Measurements from ENCODE around the gene DMBT1. TPM values are rescaled to one million over a fixed set of nuclear protein-coding genes. Genes with fewer than 3 reads are reported as not detected.

The DMBT1 gene
- total and polyA plus RNA-seq, 2 of the 4 experiments (the other 2 are of a cell fraction) = under 0.01 TPM; not detected in 1

DNA sequence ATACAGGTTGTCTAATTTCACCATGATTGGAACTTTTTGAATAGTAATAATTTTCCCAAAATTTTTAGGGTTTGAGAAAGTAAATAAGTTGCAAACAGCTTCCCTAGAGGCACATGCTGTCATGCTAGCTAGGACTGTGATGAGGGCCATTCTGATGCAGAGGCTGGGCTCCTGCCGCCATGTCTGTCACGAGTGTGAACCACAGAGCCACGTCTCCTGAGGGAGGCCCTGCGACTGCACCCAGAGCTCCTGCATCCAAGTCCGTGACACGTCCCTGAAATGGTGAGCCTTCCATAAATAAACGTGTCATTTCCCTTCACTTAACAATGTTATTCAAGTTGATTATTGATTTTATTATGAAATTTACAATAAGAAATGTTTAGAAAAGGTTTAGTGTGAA is 99.1 kb downstream of the DMBT1 start:
- H2BK15ac ChIP-seq (ENCODE audit: low read depth, low read length) = no peak overlapping the region
- H2AK9ac ChIP-seq (replicated peaks; ENCODE audit: low read depth, low read length, poor library complexity) = no peak overlapping the region
- dilution Hi-C loops (cut with HindIII; ENCODE audit: low sequenced_read_pairs, unreplicated experiment) = no loop called here
- H4K8ac ChIP-seq (ENCODE audit: low read depth in 2 of 2, low read length in 2 of 2) = no peak overlapping the region
- ChIA-PET POLR2A (ENCODE audit: unreplicated experiment) (no interaction called here), CTCF (no interaction called here)
- no peak overlapping the region for H3K27ac ChIP-seq (ENCODE audit: insufficient read depth, low read length)
- H4K91ac ChIP-seq (ENCODE audit: insufficient read depth, low read depth, low read length) = no peak overlapping the region
- H3K4me1 ChIP-seq (ENCODE audit: control insufficient read depth, insufficient read depth, low read length) = no peaks in the 10 kb centered on the region
- no peak overlapping the region for H3K4me2 ChIP-seq (ENCODE audit: low read depth, low read length)
- no TSS peak for BruUV-seq (replicated peaks)
- H2BK5ac ChIP-seq (ENCODE audit: low read depth, low read length, poor library complexity, severe bottlenecking) = no peak overlapping the region
- no peaks in the 10 kb centered on the region for H3K9me3 ChIP-seq (ENCODE audit: control insufficient read depth, insufficient read depth, low read length)
- H3K18ac ChIP-seq (ENCODE audit: low read depth, low read length) = no peak overlapping the region
- H3K14ac ChIP-seq (replicated peaks; ENCODE audit: low read depth, low read length) = no peak overlapping the region
- no peaks in the 10 kb centered on the region for H4K20me1 ChIP-seq (ENCODE audit: insufficient read depth, low read length)
- in situ Hi-C loops (cut with MboI; ENCODE audit: low sequenced_read_pairs) = loop anchor here (25.0 kb wide), 1 partner anchor 903 kb away; no protein-coding TSS in a partner anchor
- H3K56ac ChIP-seq (ENCODE audit: extremely low read depth, insufficient read depth, low read length) = no peak overlapping the region
- no peak for DNase-seq
- no peaks in the 10 kb centered on the region for H3K79me1 ChIP-seq (ENCODE audit: low read depth in 1 of 2, low read length in 2 of 2)
- no peak overlapping the region for H3K4ac ChIP-seq (ENCODE audit: low read depth, low read length)
- intact Hi-C loops (cut with micrococcal nuclease) = no loop called here
- no peaks in the 10 kb centered on the region for H3K9me1 ChIP-seq (ENCODE audit: insufficient read depth, low read length)
- H3K23ac ChIP-seq (ENCODE audit: low read depth, low read length) = no peak overlapping the region
- TF ChIP-seq, protein P1, sequence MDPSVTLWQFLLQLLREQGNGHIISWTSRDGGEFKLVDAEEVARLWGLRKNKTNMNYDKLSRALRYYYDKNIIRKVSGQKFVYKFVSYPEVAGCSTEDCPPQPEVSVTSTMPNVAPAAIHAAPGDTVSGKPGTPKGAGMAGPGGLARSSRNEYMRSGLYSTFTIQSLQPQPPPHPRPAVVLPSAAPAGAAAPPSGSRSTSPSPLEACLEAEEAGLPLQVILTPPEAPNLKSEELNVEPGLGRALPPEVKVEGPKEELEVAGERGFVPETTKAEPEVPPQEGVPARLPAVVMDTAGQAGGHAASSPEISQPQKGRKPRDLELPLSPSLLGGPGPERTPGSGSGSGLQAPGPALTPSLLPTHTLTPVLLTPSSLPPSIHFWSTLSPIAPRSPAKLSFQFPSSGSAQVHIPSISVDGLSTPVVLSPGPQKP (IDR thresholded peaks at IDR 0.05; ENCODE audit: borderline replicate concordance, low read depth, low read length) = no peak
- TF ChIP-seq FOS (IDR thresholded peaks at IDR 0.05; ENCODE audit: low read depth, low read length) (no peak), CHD1 (IDR thresholded peaks at IDR 0.05; ENCODE audit: low read depth, low read length) (no peak), RAD21 (IDR thresholded peaks at IDR 0.05; ENCODE audit: low read length) (no peak), POLR2A (IDR thresholded peaks at IDR 0.05; ENCODE audit: low read depth, low read length) (no peak), MAFK (IDR thresholded peaks at IDR 0.05; ENCODE audit: low read depth, low read length) (no peak), NFE2L2 (IDR thresholded peaks at IDR 0.05; ENCODE audit: low read depth, low read length) (no peak), SMC3 (IDR thresholded peaks at IDR 0.05; ENCODE audit: low read depth, low read length) (no peak), RCOR1 (IDR thresholded peaks at IDR 0.05; ENCODE audit: insufficient replicate concordance, low read length) (no peak), CEBPB (IDR thresholded peaks at IDR 0.05; ENCODE audit: low read depth, low read length) (no peak), BHLHE40 (IDR thresholded peaks at IDR 0.05; ENCODE audit: low read depth, low read length) (no peak)
- TF ChIP-seq, protein P2, sequence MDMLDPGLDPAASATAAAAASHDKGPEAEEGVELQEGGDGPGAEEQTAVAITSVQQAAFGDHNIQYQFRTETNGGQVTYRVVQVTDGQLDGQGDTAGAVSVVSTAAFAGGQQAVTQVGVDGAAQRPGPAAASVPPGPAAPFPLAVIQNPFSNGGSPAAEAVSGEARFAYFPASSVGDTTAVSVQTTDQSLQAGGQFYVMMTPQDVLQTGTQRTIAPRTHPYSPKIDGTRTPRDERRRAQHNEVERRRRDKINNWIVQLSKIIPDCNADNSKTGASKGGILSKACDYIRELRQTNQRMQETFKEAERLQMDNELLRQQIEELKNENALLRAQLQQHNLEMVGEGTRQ (IDR thresholded peaks at IDR 0.05; ENCODE audit: low read depth, low read length) = no peak
- no peaks in the 10 kb centered on the region for H3K36me3 ChIP-seq (ENCODE audit: control insufficient read depth, insufficient read depth, low read length)
- H2BK20ac ChIP-seq (ENCODE audit: low read depth, low read length) = no peak overlapping the region
- no peak overlapping the region for H2BK120ac ChIP-seq (ENCODE audit: low read depth, low read length)
- H3K4me3 ChIP-seq (ENCODE audit: insufficient read depth, low read depth, low read length) = no peak overlapping the region
- H2AFZ ChIP-seq (replicated peaks; ENCODE audit: low read length, poor library complexity) = no peak overlapping the region
- no CpG with 5 or more reads among the region's 7 CpGs for WGBS, 2 experiments (ENCODE audit: extremely low coverage in 2 of 2, insufficient read length in 1 of 2)
- no peak overlapping the region for H3K9ac ChIP-seq (ENCODE audit: low read depth, low read length)
- no peaks in the 10 kb centered on the region for H3K27me3 ChIP-seq (ENCODE audit: control insufficient read depth, insufficient read depth, low read length)
- H2AK5ac ChIP-seq (ENCODE audit: low read depth, low read length) = no peak overlapping the region
- H4K5ac ChIP-seq (ENCODE audit: low read depth, low read length) = no peak overlapping the region
- no peak for ATAC-seq (ENCODE audit: low read depth)

Measured in IMR-90 (cell line).